Stimulated activated CD8-positive, alpha-beta memory T cell treated with anti-CD3 and anti-CD28 coated beads, Interleukin-12 subunit alpha, Interleukin-12 subunit beta, amount 100 ng/mL, for 24 hours (primary cell): ENCODE data around the gene C11orf97.
"Not testable (repeated sequence)": the region's sequence is repeated elsewhere in the genome, so short reads cannot be mapped to it uniquely, and the experiment has no call there.

Source experiments
- DNase-seq: peaks from one replicate; pipeline ENCODE4 v3.0.0-alpha.2; 2020; ENCODE audit errors: extremely low read depth

The C11orf97 gene

DNA sequence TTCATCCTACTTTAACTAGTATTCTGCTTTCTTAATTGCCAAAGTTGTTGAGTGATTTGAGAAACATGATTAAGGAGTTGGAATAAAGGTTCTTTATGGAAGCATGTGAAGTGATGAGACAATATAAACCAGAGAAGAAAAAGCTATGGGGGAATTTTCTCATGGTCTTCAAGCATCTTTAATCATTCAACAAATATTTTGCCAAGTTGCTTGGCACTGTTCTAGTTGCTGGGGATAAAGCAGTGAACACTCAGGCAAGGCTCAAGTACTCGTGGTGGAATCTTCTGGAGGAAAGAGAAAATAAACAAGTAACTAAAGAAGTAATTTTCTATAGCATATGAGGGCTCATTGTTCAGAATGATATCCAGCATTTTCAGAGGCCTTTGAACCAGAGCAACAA is 45.7 kb downstream of the C11orf97 start:
- no peak for DNase-seq

DNA sequence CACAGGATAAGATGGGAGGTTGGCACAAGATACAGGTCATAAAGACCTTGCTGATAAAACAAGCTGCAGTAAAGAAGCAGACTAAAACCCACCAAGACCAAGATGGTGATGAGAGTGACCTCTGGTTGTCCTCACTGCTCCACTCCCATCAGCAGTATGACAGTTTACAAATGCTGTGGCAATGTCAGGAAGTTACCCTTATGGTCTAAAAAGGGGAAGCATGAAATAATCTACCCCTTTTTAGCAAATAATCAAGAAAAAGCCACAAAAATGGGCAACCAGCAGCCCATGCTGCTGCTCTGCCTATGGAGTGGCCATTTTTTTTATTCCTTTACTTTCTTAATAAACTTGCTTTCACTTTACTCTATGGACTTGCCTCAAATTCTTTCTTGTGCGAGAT is 46.2 kb downstream of the C11orf97 start:
- DNase-seq: no peak

DNA sequence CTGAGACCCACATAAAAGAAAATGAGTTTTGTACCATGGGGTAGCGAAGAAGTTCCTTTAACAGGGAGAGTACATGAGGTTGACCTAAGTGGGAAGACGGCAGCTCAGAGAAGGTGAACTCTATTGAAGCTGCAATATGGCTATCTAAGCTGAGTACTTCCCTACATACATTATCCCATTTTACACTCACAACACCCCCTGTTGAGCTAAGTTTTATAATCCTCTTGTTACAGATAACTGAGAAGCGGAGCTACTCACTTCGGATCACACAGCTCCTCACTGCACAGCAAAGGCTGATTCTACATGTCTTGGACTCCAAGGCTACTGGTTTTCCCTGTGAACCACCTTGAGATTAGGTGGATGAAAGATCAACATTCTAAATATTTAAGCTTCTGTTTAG is 46.7 kb downstream of the C11orf97 start:
- DNase-seq: no peak

DNA sequence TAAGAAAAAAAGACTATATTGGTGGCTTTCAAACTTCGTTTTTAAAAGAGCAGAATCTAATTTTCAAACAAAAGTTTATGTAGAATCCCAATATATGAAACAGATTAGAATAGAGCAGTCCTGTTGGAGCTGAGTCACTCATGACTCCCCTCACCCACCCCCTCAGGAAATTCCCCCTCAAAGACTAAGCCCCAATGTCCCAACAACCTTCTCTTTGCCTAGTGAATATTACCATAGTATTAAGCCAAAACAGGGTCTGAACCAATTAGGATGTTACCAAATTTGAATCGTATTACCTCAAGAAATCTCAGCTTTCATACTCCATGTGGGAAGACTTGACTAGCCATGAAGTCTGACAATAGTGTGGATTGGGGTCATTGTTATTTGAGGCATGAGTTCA is 47.1 kb downstream of the C11orf97 start:
- DNase-seq: no peak

DNA sequence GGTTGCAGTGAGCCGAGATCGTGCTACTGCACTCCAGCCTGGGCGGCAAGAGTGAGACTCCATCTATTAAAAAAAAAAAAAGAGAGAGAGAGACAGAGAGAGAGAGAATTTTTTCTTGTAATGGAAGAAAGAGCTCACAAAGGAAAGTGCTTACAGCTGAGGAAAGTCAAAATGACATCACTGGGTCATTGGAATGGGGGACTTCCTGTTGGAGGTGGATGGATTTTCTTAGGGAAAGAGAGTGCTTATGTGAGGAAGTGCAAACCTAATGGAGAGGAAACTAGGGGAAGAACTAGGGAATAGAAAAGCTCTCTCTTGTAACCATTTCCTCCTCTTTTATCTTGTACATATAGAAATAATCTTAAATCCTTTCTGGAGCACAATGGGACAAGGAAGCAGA is 48.6 kb downstream of the C11orf97 start:
- DNase-seq: no peak

DNA sequence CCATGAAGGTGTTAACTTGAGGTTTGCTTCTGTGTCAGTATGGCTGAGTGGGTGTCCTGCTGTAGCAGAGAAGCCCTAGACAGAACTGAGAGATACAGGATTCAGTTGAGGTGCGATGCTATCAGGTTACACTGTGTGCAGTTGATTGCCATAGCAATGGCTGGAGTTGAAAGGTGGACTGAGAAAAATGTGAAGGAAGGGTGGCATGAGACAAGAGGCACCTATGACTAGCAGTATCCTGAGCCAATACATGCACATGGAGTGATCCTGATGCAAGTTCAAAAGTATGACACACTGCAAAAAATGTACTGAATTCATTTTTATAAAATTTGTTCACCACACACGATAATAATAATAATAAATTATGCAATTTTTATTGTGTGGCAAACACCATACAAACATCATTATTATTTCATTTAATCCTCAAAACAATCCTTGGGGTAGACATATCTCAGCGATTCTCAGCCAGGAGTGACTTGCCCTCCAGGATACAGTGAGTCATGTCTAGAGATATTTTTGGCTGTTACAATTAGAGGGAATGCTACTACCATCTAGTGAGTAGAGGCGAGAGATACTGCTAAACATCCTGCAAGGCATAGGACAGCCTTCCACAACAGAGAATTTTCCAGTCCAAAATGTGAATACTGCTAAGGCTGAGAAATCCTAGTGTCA is 51.1 kb downstream of the C11orf97 start:
- no peak for DNase-seq

DNA sequence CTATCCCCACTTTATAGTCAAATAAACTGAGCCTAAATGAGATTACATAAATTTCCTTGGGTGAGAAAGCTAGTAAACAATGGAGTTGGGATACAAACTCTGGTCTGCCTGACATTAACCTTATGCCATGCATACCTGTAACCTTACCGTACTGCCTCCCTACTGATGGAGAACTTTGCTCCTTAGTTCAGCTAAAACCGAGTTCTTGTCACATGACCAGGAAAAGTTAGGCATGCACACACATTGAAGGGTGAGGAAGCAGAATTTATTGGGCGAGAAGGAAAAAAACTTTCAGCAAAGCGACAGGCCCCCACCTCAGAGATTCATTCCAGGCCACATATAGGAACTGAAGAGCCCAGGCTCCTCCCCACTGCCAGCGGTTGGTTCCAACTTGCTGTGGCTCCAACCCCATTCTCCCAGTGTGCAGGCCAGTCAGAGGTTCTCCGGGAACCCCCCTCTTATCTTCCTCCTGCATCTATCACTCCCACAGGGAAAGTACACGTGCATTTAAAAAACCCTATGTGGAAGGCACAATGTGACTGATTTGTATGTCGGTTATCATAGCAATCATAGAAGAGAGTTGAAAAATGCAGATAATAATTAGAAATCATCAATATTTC is 51.7 kb downstream of the C11orf97 start:
- DNase-seq: no peak

DNA sequence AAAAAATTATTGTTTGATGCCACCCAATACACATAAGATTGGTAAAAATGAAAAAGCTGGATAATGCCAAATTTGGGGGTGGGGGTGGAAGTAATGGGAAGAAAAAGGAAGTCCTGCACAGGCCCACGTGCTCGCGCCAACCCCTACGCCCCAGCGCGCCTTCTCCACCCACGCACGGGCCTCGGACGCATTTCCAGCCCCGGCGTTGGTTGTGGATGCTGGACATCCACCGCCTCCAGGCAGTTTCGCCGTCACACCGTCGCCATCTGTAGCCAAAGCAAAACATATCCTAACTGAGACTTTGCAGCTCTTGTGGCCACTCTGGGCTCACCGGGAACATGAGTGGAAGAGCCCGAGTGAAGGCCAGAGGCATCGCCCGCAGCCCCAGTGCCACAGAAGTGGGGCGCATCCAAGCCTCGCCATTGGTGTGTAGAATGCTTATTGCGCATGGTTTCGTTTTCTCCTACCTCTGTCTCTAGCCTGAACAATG is 55.0 kb downstream of the C11orf97 start, which contains the start of gene PIWIL4:
Gene PIWIL4 (plus strand): TSS at position 188 of the 490 bp plus-strand sequence. CDS start 151 bp downstream, at position 339.
- no peak for DNase-seq

DNA sequence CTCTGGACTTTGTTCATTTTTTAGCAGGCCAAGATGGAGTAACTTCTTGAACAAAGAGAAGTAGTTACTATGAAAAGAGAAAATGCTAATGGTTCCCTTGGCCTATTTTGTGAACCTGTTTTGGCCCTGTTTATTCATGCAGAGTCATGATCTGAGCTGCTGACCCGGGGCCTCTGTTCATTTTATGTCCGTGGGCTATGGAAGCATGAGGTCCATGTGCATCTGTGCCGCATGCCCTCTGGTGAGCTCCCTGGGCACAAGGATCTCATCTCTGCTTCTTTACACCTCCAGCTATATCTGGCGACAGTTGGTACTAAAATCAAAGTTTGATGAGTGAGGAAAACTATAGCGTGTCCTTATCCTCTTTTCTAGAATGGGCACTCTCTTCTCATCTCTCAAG is 55.9 kb downstream of the C11orf97 start:
- DNase-seq: no peak

DNA sequence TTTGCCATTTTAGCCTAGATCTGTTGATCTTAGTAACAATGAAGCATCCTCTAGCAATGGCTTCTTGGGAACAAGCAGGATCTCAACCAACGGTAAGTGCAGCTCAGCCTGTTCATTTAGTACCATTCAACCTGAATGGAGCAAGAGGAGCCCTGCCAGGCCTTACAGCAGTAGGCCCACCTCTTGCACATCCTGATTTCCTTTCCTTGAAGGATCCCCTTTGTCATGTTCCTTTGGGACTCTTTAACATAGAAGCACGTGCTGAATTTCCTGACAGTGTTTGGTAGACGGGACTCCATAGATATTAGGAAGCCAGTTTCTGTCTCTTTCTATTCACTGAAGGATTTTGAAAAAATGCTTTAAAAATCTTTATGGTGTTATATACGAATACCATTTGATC is 56.5 kb downstream of the C11orf97 start:
- no peak for DNase-seq

DNA sequence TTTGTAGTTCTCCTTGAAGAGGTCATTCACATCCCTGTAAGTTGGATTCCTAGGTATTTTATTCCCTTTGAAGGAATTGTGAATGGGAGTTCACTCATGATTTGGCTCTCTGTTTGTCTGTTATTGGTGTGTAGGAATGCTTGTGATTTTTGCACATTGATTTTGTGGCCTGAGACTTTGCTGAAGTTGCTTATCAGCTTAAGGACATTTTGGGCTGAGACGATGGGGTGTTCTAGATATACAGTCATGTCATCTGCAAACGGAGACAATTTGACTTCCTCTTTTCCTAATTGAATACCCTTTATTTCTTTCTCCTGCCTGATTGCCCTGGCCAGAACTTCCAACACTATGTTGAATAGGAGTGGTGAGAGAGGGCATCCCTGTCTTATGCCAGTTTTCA is 60.7 kb downstream of the C11orf97 start:
- not testable (repeated sequence) for DNase-seq

DNA sequence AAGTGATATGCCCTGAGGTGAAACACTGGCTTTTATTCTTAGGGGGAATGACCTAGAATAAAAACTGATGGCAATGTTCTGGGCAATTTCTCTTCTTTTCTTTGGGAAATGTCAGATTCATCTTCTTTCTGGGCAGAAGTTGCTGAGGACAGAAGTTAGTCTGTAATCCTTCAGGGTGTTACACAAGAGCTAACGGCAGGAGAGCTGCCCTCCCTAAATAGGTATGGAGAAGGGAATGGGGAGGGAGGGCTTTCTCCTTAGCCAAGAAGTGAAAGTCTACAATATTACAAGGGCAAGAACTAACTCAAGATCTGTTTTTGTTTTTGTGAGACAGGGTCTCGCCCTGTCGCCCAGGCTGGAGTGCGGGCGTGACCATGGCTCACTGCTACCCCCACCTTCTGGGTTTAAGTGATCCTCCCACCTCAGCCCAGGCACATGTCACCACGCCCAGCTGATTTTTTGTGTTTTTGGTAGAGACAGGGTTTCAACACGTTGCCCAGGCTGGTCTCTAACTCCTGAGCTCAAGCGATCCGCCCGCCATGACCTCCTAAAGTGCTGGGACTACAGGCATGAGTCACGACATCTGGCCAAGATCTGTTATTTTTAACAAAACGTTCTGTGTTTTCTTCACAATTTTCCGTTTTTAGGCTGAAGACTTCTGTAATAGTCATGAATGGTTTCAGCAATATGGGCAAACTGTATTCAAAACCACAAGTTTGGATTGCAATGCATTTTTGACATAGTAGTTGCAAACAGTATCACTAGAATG is 62.1 kb downstream of the C11orf97 start:
- no peak for DNase-seq

DNA sequence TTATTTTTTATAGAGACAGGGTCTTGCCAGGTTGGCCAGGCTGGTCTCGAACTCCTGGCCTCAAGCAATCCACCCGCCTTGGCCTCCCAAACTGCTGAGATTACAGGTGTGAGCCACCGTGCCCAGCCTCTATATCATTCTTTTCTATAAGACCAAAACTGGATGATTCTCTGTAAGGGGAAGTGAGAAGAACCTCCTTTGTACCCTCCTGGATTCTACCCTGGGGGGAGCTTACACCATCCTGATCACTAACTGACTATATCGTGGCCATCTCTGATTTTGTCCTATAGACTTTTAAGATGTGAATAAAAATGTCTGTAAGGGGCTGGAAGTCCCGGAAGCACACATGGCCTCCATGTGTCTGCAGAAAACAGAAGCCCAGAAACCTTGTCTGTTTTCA is 64.0 kb downstream of the C11orf97 start:
- no peak for DNase-seq

DNA sequence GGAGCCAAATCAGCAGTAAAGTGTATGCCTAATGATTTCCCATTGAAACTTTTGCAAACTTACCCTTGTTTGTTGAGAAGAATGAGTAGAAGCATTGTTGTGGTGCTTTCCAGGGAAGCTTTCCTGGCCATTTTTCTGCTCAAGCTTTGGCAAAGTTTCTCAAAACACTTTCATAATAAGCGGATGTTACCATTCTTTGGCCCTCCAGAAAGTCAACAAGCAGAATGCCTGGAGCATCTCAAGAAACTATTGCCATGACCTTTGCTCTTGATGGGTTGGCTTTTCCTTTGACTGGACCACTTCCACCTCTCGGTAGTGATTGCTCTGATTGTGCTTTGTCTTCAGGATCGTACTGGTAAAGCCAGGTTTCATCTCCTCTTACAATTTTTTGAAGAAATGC is 65.6 kb downstream of the C11orf97 start:
- no peak for DNase-seq
